HepG2 (cell line): Measurements from ENCODE around the gene SUMO1.

Experiments used
- CHD2 ChIP-seq: IDR thresholded peaks from 2 replicates; pipeline ENCODE4 v1.6.1; 2011; ENCODE audit warnings: low read depth, low read length, improper control_type of control experiment
- ETV5 ChIP-seq: IDR thresholded peaks from 2 replicates; pipeline ENCODE4 v1.6.1; 2018; ENCODE audit warnings: missing biosample characterization, missing genetic modification reagents, inconsistent platforms, borderline replicate concordance
- ETV6 ChIP-seq: sonication (generic); formaldehyde crosslinking; conservative IDR thresholded peaks from 2 replicates; pipeline ENCODE4 v1.4.0; 2020; ENCODE audit warnings: missing genetic modification reagents
- EZH2 ChIP-seq: conservative IDR thresholded peaks from 2 replicates; pipeline ENCODE4 v1.6.1; 2012; ENCODE audit warnings: mild to moderate bottlenecking, low read depth, low read length, moderate library complexity
- SETDB1 ChIP-seq: sonication (generic); formaldehyde crosslinking; IDR thresholded peaks from 2 replicates; pipeline ENCODE4 v1.5.1; 2020; ENCODE audit warnings: missing genetic modification reagents, mild to moderate bottlenecking, borderline replicate concordance
- SRF ChIP-seq: IDR thresholded peaks from 2 replicates; pipeline ENCODE4 v1.6.1; 2011; ENCODE audit warnings: mild to moderate bottlenecking, low read depth, low read length, moderate library complexity
- STAT6 ChIP-seq: sonication (generic); formaldehyde crosslinking; IDR thresholded peaks from 2 replicates; pipeline ENCODE4 v1.4.0; 2020; ENCODE audit warnings: missing genetic modification reagents, mild to moderate bottlenecking, borderline replicate concordance
- TCF12 ChIP-seq, 2 experiments: fragments of 450-650 bp in 1 of 2; sonication (generic) in 1 of 2; formaldehyde crosslinking in 1 of 2; IDR thresholded peaks; 2 replicates each; pipeline versions ENCODE4 v1.6.1 to v1.8.0; 2017 to 2022; ENCODE audit warnings: antibody characterized with exemption in 1 of 2, mild to moderate bottlenecking in 1 of 2, missing genetic modification reagents in 1 of 2, moderate library complexity in 1 of 2

GRCh38 chr2:202187570-202187969, 50.8 kb downstream of the SUMO1 start:
- no peak for TF ChIP-seq ETV6 (CRISPR knock-in tag)
- no peak for TF ChIP-seq TCF12 (IDR thresholded peaks at IDR 0.05)
- TF ChIP-seq TCF12 (CRISPR knock-in tag; IDR thresholded peaks at IDR 0.05) = no peak
- no peak for TF ChIP-seq SETDB1 (CRISPR knock-in tag)
- TF ChIP-seq ETV5 (CRISPR knock-in tag) = no peak
- TF ChIP-seq SRF = no peak
- TF ChIP-seq CHD2 = no peak
- no peak for TF ChIP-seq EZH2
- TF ChIP-seq STAT6 (CRISPR knock-in tag) = no peak
